T-helper 17 cell (primary cell): ENCODE data around the gene RFK. TPM values are rescaled to one million over a fixed set of nuclear protein-coding genes. Genes with fewer than 3 reads are reported as not detected.
A peak's percentile ranks its signal among the peaks of the same experiment; 100 is the strongest.
"Not testable (repeated sequence)": the region's sequence is repeated elsewhere in the genome, so short reads cannot be mapped to it uniquely, and the experiment has no call there.

Experiments used
- ATAC-seq: fragments of 150-1000 bp; cut with Tn5 transposase; 2 replicates; pipeline ENCODE4 v1.10.0; 2021; ENCODE audit warnings: mild to moderate bottlenecking, moderate library complexity
- DNase-seq, 3 donors: peaks; one replicate each; pipeline versions ENCODE4 v3.0.0 to v3.0.0-alpha.2; 2020 to 2021
- H3K9me3 ChIP-seq: one replicate; pipeline ENCODE4 v1.7.0; 2013; ENCODE audit warnings: low read length, mild to moderate bottlenecking; ENCODE audit not compliant: control insufficient read depth, poor library complexity, severe bottlenecking
- H3K27ac Mint-ChIP-seq: one replicate; pipeline ENCODE4 v1.8.0; 2022; ENCODE audit warnings: mild to moderate bottlenecking, moderate library complexity, mixed read lengths
- H3K27me3 Mint-ChIP-seq: one replicate; pipeline ENCODE4 v1.8.0; 2022; ENCODE audit warnings: mixed read lengths
- H3K36me3 Mint-ChIP-seq: one replicate; pipeline ENCODE4 v1.8.0; 2022; ENCODE audit warnings: low read depth, mixed read lengths
- H3K4me1 Mint-ChIP-seq: one replicate; pipeline ENCODE4 v1.8.0; 2022; ENCODE audit warnings: mild to moderate bottlenecking, mixed read lengths
- H3K4me3 Mint-ChIP-seq: one replicate; pipeline ENCODE4 v1.8.0; 2022; ENCODE audit warnings: mild to moderate bottlenecking, moderate library complexity, mixed read lengths
- total RNA-seq, 4 donors: library from RNA in 2 of 4; stranded (reverse) in 2 of 4; gene quantifications; one replicate each; pipeline ENCODE4 v1.2.3 and lab custom pipeline; 2022 to 2026

The RFK gene
- total RNA-seq = 1 to 10 TPM; 8.9 to 9.8 TPM
- 11.5 to 26.2 reads per million in 2 donors for total RNA-seq (lab: John Stamatoyannopoulos, UW)

GRCh38 chr9:76394195-76394959, at the start of gene RFK:
Gene RFK, minus strand, starts transcription at chr9:76394426. Its CDS starts 255 bp downstream, at chr9:76394171.
- Mint-ChIP-seq H3K36me3 (no peaks in the 10 kb centered on the region), H3K27me3 (no peaks in the 10 kb centered on the region), H3K27ac (peak within 1 kb of the TSS; percentile 98), H3K4me3 (peak within 1 kb of the TSS; percentile 100), H3K4me1 (peaks cover 13% of the 10 kb centered on the region)
- peak; percentile 92 for ATAC-seq
- DNase-seq = peak; percentile 84 to 92 (median 92)
- no peaks in the 10 kb centered on the region for H3K9me3 ChIP-seq

GRCh38 chr9:76443887-76444286, 49.7 kb upstream of the RFK start:
- no peak for ATAC-seq
- Mint-ChIP-seq H3K27me3 (peaks cover 8% of the 10 kb centered on the region), H3K27ac (peak overlapping the region; percentile 57), H3K36me3 (peaks cover 6% of the 10 kb centered on the region), H3K4me1 (peaks cover 23% of the 10 kb centered on the region), H3K4me3 (no peak overlapping the region)
- H3K9me3 ChIP-seq = no peaks in the 10 kb centered on the region
- DNase-seq = no peak

GRCh38 chr9:76441551-76442322, 47.5 kb upstream of the RFK start:
- Mint-ChIP-seq H3K27ac (no peak overlapping the region), H3K36me3 (peaks cover 6% of the 10 kb centered on the region), H3K27me3 (peaks cover 8% of the 10 kb centered on the region), H3K4me1 (peaks cover 21% of the 10 kb centered on the region), H3K4me3 (no peak overlapping the region)
- no peak for DNase-seq
- ATAC-seq = peak; percentile 45
- H3K9me3 ChIP-seq = no peaks in the 10 kb centered on the region

GRCh38 chr9:76438841-76439588, 44.8 kb upstream of the RFK start:
- ATAC-seq = no peak
- peaks cover 11% of the 10 kb centered on the region for H3K4me1 Mint-ChIP-seq
- no peak overlapping the region for H3K27ac Mint-ChIP-seq

GRCh38 chr9:76437017-76437699, 42.9 kb upstream of the RFK start:
- not testable (repeated sequence) for H3K27ac Mint-ChIP-seq, H3K4me3 Mint-ChIP-seq, ATAC-seq, DNase-seq, H3K36me3 Mint-ChIP-seq, H3K4me1 Mint-ChIP-seq, H3K9me3 ChIP-seq
- peaks cover 12% of the 10 kb centered on the region for H3K27me3 Mint-ChIP-seq

More at GRCh38 chr9:76438841-76439588, 44.8 kb upstream of the RFK start:
- H3K27me3 Mint-ChIP-seq = peaks cover 15% of the 10 kb centered on the region
- H3K4me3 Mint-ChIP-seq = no peak overlapping the region
- H3K36me3 Mint-ChIP-seq = peaks cover 4% of the 10 kb centered on the region
- H3K9me3 ChIP-seq = no peaks in the 10 kb centered on the region
- DNase-seq = no peak

- H3K9me3 ChIP-seq, H3K4me3 Mint-ChIP-seq, DNase-seq, ATAC-seq, H3K27me3 Mint-ChIP-seq, H3K36me3 Mint-ChIP-seq, H3K4me1 Mint-ChIP-seq, H3K27ac Mint-ChIP-seq: not testable (repeated sequence)
These were observed 40.7 kb upstream of the RFK start for GRCh38 chr9:76434897-76435296.

- no peak overlapping the region for H3K4me3 Mint-ChIP-seq
These were observed 39.6 kb upstream of the RFK start for GRCh38 chr9:76433836-76434235.

GRCh38 chr9:76433406-76433805, 39.2 kb upstream of the RFK start:
- DNase-seq = no peak
- H3K4me1 Mint-ChIP-seq = no peaks in the 10 kb centered on the region
- H3K9me3 ChIP-seq = no peaks in the 10 kb centered on the region

More at GRCh38 chr9:76433836-76434235, 39.6 kb upstream of the RFK start:
- Mint-ChIP-seq H3K27me3 (peaks cover 7% of the 10 kb centered on the region), H3K4me1 (no peaks in the 10 kb centered on the region), H3K36me3 (no peaks in the 10 kb centered on the region), H3K27ac (no peak overlapping the region)
- no peaks in the 10 kb centered on the region for H3K9me3 ChIP-seq
- ATAC-seq (no peak), DNase-seq (no peak)

GRCh38 chr9:76431601-76432000, 37.4 kb upstream of the RFK start:
- DNase-seq (no peak), ATAC-seq (no peak)
- Mint-ChIP-seq H3K27me3 (peaks cover 7% of the 10 kb centered on the region), H3K36me3 (no peaks in the 10 kb centered on the region), H3K4me3 (no peak overlapping the region), H3K4me1 (no peaks in the 10 kb centered on the region), H3K27ac (no peak overlapping the region)
- H3K9me3 ChIP-seq = no peaks in the 10 kb centered on the region

More at GRCh38 chr9:76433406-76433805, 39.2 kb upstream of the RFK start:
- no peak overlapping the region for H3K27ac Mint-ChIP-seq
- no peak overlapping the region for H3K4me3 Mint-ChIP-seq
- no peak for ATAC-seq
- no peaks in the 10 kb centered on the region for H3K36me3 Mint-ChIP-seq
- peaks cover 7% of the 10 kb centered on the region for H3K27me3 Mint-ChIP-seq

- H3K4me3 Mint-ChIP-seq = no peak overlapping the region
- DNase-seq = no peak
- peaks cover 14% of the 10 kb centered on the region for H3K4me1 Mint-ChIP-seq
These were observed 32.7 kb upstream of the RFK start for GRCh38 chr9:76426807-76427419.

GRCh38 chr9:76425677-76426453, 31.6 kb upstream of the RFK start:
- DNase-seq (no peak), ATAC-seq (no peak)
- H3K4me1 Mint-ChIP-seq = peaks cover 14% of the 10 kb centered on the region
- no peaks in the 10 kb centered on the region for H3K9me3 ChIP-seq
- peak overlapping the region; percentile 6 for H3K27ac Mint-ChIP-seq
- H3K27me3 Mint-ChIP-seq = no peaks in the 10 kb centered on the region
- no peaks in the 10 kb centered on the region for H3K36me3 Mint-ChIP-seq
- no peak overlapping the region for H3K4me3 Mint-ChIP-seq

More at GRCh38 chr9:76426807-76427419, 32.7 kb upstream of the RFK start:
- H3K27me3 Mint-ChIP-seq = no peaks in the 10 kb centered on the region
- H3K27ac Mint-ChIP-seq = no peak overlapping the region
- no peaks in the 10 kb centered on the region for H3K9me3 ChIP-seq
- ATAC-seq = no peak
- H3K36me3 Mint-ChIP-seq = no peaks in the 10 kb centered on the region

- no peak for DNase-seq
- Mint-ChIP-seq H3K4me3 (no peak overlapping the region), H3K27me3 (no peaks in the 10 kb centered on the region), H3K27ac (peak overlapping the region; percentile 81), H3K4me1 (peaks cover 14% of the 10 kb centered on the region), H3K36me3 (no peaks in the 10 kb centered on the region)
- no peak for ATAC-seq
- H3K9me3 ChIP-seq = no peaks in the 10 kb centered on the region
These were observed 30.3 kb upstream of the RFK start for GRCh38 chr9:76424491-76424890.
